ENCODE data around the gene MUC6.
"Not testable (repeated sequence)": the region's sequence is repeated elsewhere in the genome, so short reads cannot be mapped to it uniquely, and the experiment has no call there.

MUC6 gene

GRCh38 chr11:1022908-1023810, 13.4 kb downstream of the MUC6 start:
- no peak for DNase-seq

GRCh38 chr11:1022411-1022810, 14.1 kb downstream of the MUC6 start:
- no peak for DNase-seq

- no peak for DNase-seq
These were observed 16.2 kb downstream of the MUC6 start for GRCh38 chr11:1020211-1020905.

- DNase-seq: no peak
These were observed 17.1 kb downstream of the MUC6 start for GRCh38 chr11:1019321-1019910.

GRCh38 chr11:1018091-1018490, 18.4 kb downstream of the MUC6 start:
- no peak for DNase-seq

- no peak for DNase-seq
These were observed 19.1 kb downstream of the MUC6 start for GRCh38 chr11:1017269-1018005.

- not testable (repeated sequence) for DNase-seq
These were observed 19.9 kb downstream of the MUC6 start for GRCh38 chr11:1016610-1017126.

- no peak for DNase-seq
These were observed 20.5 kb downstream of the MUC6 start for GRCh38 chr11:1015826-1016545.

GRCh38 chr11:1015064-1015463, 21.5 kb downstream of the MUC6 start:
- DNase-seq: no peak

- DNase-seq: no peak
These were observed 22.2 kb downstream of the MUC6 start for GRCh38 chr11:1014276-1014675.

- no peak for DNase-seq
These were observed 22.9 kb downstream of the MUC6 start for GRCh38 chr11:1013631-1013935.

GRCh38 chr11:1012740-1013630, 23.5 kb downstream of the MUC6 start:
- no peak for DNase-seq

GRCh38 chr11:1012291-1012690, 24.2 kb downstream of the MUC6 start:
- no peak for DNase-seq

GRCh38 chr11:1011320-1011698, 25.2 kb downstream of the MUC6 start:
- no peak for DNase-seq

GRCh38 chr11:1010551-1011319, 25.8 kb downstream of the MUC6 start:
- no peak for DNase-seq

GRCh38 chr11:1009991-1010390, 26.5 kb downstream of the MUC6 start:
- DNase-seq: no peak

GRCh38 chr11:1009371-1009770, 27.1 kb downstream of the MUC6 start:
- DNase-seq: no peak

- no peak for DNase-seq
These were observed 27.7 kb downstream of the MUC6 start for GRCh38 chr11:1008803-1009145.

- DNase-seq: no peak
These were observed 28.3 kb downstream of the MUC6 start for GRCh38 chr11:1008001-1008802.

GRCh38 chr11:1007279-1007678, 29.2 kb downstream of the MUC6 start:
- no peak for DNase-seq
